HCT116 (cell line): ENCODE results near the gene CYB561A3.

Source experiments
- CTCF ChIP-seq, 3 experiments: fragments of 200-600 bp in 1 of 3; sonication (generic) in 1 of 3; IDR thresholded peaks in 2 of 3; conservative IDR thresholded peaks in 1 of 3; 2 replicates each; pipeline ENCODE4 v1.5.1; 2012 to 2017; ENCODE audit warnings: low read depth in 2 of 3, low read length in 2 of 3, antibody characterized with exemption in 1 of 3, borderline replicate concordance in 1 of 3, control low read depth in 1 of 3, mild to moderate bottlenecking in 1 of 3, mixed read lengths in 1 of 3, mixed run types in 1 of 3, moderate library complexity in 1 of 3; ENCODE audit not compliant: insufficient read depth in 1 of 3
- EZH2phosphoT487 ChIP-seq: fragments of 200-600 bp; IDR thresholded peaks from 2 replicates; pipeline ENCODE4 v1.6.1; 2018; ENCODE audit warnings: antibody characterized with exemption, borderline replicate concordance
- TCF7L2 ChIP-seq: IDR thresholded peaks from 2 replicates; pipeline ENCODE4 v1.7.0; 2011; ENCODE audit warnings: borderline replicate concordance, inconsistent platforms; ENCODE audit not compliant: insufficient read depth, insufficient read length; ENCODE audit errors: extremely low read depth

DNA sequence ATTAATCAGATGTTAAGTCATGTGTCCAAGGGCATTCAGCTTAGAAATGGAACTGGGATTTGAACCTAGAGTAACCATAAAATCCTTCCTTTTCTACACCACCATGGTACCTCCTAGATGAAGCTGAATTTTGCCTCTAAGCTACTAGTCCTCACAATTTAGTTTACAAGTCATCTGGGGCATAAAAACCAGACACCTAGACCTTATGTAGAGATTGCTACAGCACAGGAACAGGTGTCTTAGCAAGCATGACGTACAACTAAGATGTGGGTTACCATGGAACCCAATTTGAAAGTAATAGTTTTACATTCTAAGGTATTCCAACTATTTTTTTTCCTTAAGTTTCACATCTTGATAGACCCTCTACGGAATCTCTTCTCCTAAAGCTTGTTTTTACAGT is 39.9 kb upstream of the CYB561A3 start:
- TF ChIP-seq CTCF (IDR thresholded peaks at IDR 0.05 in 2 of 3, conservative IDR thresholded peaks at IDR 0.05 in 1 of 3; ENCODE audit: borderline replicate concordance in 1 of 3, insufficient read depth in 1 of 3, low read depth in 2 of 3, low read length in 2 of 3) (no peak), TCF7L2 (no peak), EZH2phosphoT487 (no peak)
